SK-N-SH (cell line): Measurements from ENCODE around the gene PIK3IP1. TPM values are rescaled to one million over a fixed set of nuclear protein-coding genes. Genes with fewer than 3 reads are reported as not detected.

Source experiments
- CTCF ChIA-PET: fragments of 300-600, 350-600 bp; formaldehyde crosslinking; extraction: SDS; loops from one replicate; lab custom pipeline; 2021; lab: Yijun Ruan, JAX
- POLR2A ChIA-PET: fragments of 350-600 bp; sonication (Branson Sonifier 250); formaldehyde crosslinking; extraction: SDS; loops from one replicate; lab custom pipeline; 2020; ENCODE audit warnings: antibody characterized with exemption, inconsistent platforms; lab: Yijun Ruan, JAX
- DNase-seq: peaks from one replicate; pipeline ENCODE4 v3.0.0; 2012
- H2AFZ ChIP-seq: fragments of 200-600 bp; sonication (generic); 2 replicates; pipeline ENCODE4 v1.8.1; 2016; ENCODE audit warnings: antibody characterized with exemption, mild to moderate bottlenecking, low read depth
- H3F3A ChIP-seq: fragments of 200-600 bp; sonication (generic); replicated peaks from 2 replicates; pipeline ENCODE3; 2016; ENCODE audit warnings: antibody characterized with exemption, mild to moderate bottlenecking; ENCODE audit not compliant: insufficient read depth
- H3K27ac ChIP-seq, 2 experiments: fragments of 200-500 bp in 1 of 2; fragments of 200-600 bp in 1 of 2; sonication (Bioruptor generic) in 1 of 2; sonication (generic), shearing (Covaris generic) in 1 of 2; 2 replicates each; pipeline versions ENCODE4 v1.5.1 to v1.6.1; 2014 to 2016; ENCODE audit warnings: low read depth in 2 of 2, inconsistent platforms in 1 of 2, low read length in 1 of 2, mild to moderate bottlenecking in 1 of 2, mixed read lengths in 1 of 2
- H3K27me3 ChIP-seq: fragments of 200-600 bp; sonication (generic), shearing (Covaris generic); 2 replicates; pipeline ENCODE4 v1.6.1; 2016; ENCODE audit warnings: mixed run types; ENCODE audit not compliant: insufficient read depth
- H3K36me3 ChIP-seq, 2 experiments: fragments of 200-500 bp in 1 of 2; fragments of 200-600 bp in 1 of 2; sonication (Bioruptor generic) in 1 of 2; sonication (generic) in 1 of 2; replicated peaks in 1 of 2; 2 replicates each; pipeline versions ENCODE3 to v1.5.1; 2014 to 2016; ENCODE audit warnings: low read length in 1 of 2, mild to moderate bottlenecking in 1 of 2; ENCODE audit not compliant: insufficient read depth in 2 of 2, control insufficient read depth in 1 of 2
- H3K4me1 ChIP-seq, 2 experiments: fragments of 200-500 bp in 1 of 2; fragments of 200-600 bp in 1 of 2; sonication (Bioruptor generic) in 1 of 2; sonication (generic), shearing (Covaris generic) in 1 of 2; 2 replicates each; pipeline versions ENCODE4 v1.5.1 to v1.6.1; 2014 to 2016; ENCODE audit warnings: low read depth in 1 of 2, low read length in 1 of 2, mixed run types in 1 of 2; ENCODE audit not compliant: insufficient read depth in 2 of 2, control insufficient read depth in 1 of 2
- H3K4me2 ChIP-seq: fragments of 200-600 bp; sonication (generic), shearing (Covaris generic); 2 replicates; pipeline ENCODE4 v1.6.1; 2017; ENCODE audit warnings: mixed run types
- H3K4me3 ChIP-seq, 2 experiments: fragments of 200-500 bp in 1 of 2; fragments of 200-600 bp in 1 of 2; sonication (Bioruptor generic) in 1 of 2; sonication (generic), shearing (Covaris generic) in 1 of 2; 2 replicates each; pipeline versions ENCODE4 v1.5.1 to v1.8.1; 2014 to 2016; ENCODE audit warnings: low read depth in 2 of 2, inconsistent platforms in 1 of 2, low read length in 1 of 2, mild to moderate bottlenecking in 1 of 2, mixed read lengths in 1 of 2, moderate library complexity in 1 of 2
- H3K79me2 ChIP-seq: fragments of 200-600 bp; sonication (generic); 2 replicates; pipeline ENCODE4 v1.8.1; 2017; ENCODE audit warnings: mild to moderate bottlenecking; ENCODE audit not compliant: insufficient read depth
- H3K9ac ChIP-seq: fragments of 200-600 bp; sonication (generic); 2 replicates; pipeline ENCODE4 v1.6.1; 2017; ENCODE audit warnings: mixed run types
- H3K9me2 ChIP-seq: fragments of 200-600 bp; sonication (generic); 2 replicates; pipeline ENCODE4 v1.6.1; 2017; ENCODE audit warnings: mixed run types
- H3K9me3 ChIP-seq: fragments of 200-600 bp; sonication (generic); 2 replicates; pipeline ENCODE4 v1.6.1; 2017; ENCODE audit warnings: mixed run types, mild to moderate bottlenecking, moderate library complexity
- H4K20me1 ChIP-seq: fragments of 200-600 bp; sonication (generic); 2 replicates; pipeline ENCODE4 v1.6.1; 2017; ENCODE audit warnings: mild to moderate bottlenecking, mixed run types; ENCODE audit not compliant: insufficient read depth
- ELF1 ChIP-seq: IDR thresholded peaks from 2 replicates; pipeline ENCODE4 v1.4.0; 2012
- EZH2phosphoT487 ChIP-seq: fragments of 200-600 bp; sonication (generic); IDR thresholded peaks from 2 replicates; pipeline ENCODE4 v1.6.1; 2017; ENCODE audit warnings: low read depth, mixed run types, mild to moderate bottlenecking, antibody characterized with exemption, moderate library complexity, borderline replicate concordance
- GABPA ChIP-seq: IDR thresholded peaks from 2 replicates; pipeline ENCODE4 v1.4.0; 2012; ENCODE audit warnings: low read depth, mild to moderate bottlenecking
- MXI1 ChIP-seq: IDR thresholded peaks from 2 replicates; pipeline ENCODE4 v1.6.1; 2012; ENCODE audit warnings: mild to moderate bottlenecking, low read depth, low read length, improper control_type of control experiment
- NFIC ChIP-seq: IDR thresholded peaks from 2 replicates; pipeline ENCODE4 v1.4.0; 2012; ENCODE audit warnings: borderline replicate concordance
- RCOR1 ChIP-seq: fragments of 150-350 bp; IDR thresholded peaks from 2 replicates; pipeline ENCODE4 v1.6.1; 2017; ENCODE audit warnings: antibody characterized with exemption, low read length
- RXRA ChIP-seq: IDR thresholded peaks from 2 replicates; pipeline ENCODE4 v1.4.0; 2012; ENCODE audit warnings: low read depth, mild to moderate bottlenecking, borderline replicate concordance
- SIN3A ChIP-seq: IDR thresholded peaks from 2 replicates; pipeline ENCODE4 v1.6.1; 2012; ENCODE audit warnings: low read depth, mild to moderate bottlenecking, low read length, moderate library complexity, borderline replicate concordance
- SMC3 ChIP-seq: IDR thresholded peaks from 2 replicates; pipeline ENCODE4 v1.6.1; 2012; ENCODE audit warnings: low read depth, low read length, improper control_type of control experiment
- TAF1 ChIP-seq: IDR thresholded peaks from 2 replicates; pipeline ENCODE4 v1.6.1; 2012; ENCODE audit warnings: low read depth, mild to moderate bottlenecking, low read length, moderate library complexity, borderline replicate concordance
- TEAD4 ChIP-seq: IDR thresholded peaks from 2 replicates; pipeline ENCODE4 v1.4.0; 2012; ENCODE audit warnings: mild to moderate bottlenecking, borderline replicate concordance; ENCODE audit not compliant: insufficient read depth
- YY1 ChIP-seq: IDR thresholded peaks from 2 replicates; pipeline ENCODE4 v1.4.0; 2012; ENCODE audit warnings: low read depth, mild to moderate bottlenecking
- WGBS: methylation state at CpG from one replicate; pipeline ENCODE4 v1.1.6; 2017; ENCODE audit warnings: low lambda C conversion rate; 5-methylcytosine and 5-hydroxymethylcytosine counted together
- polyA plus RNA-seq, 3 experiments: library from polyadenylated mRNA; depleted of rRNA; stranded (reverse); fragments of >200 nt; gene quantifications; 2 replicates each; pipeline ENCODE4 v1.2.3, GENCODE V29; 2012
- TF ChIP-seq, protein P1 (sequence below): fragments of 150-350 bp; IDR thresholded peaks from 2 replicates; pipeline ENCODE4 v1.6.1; 2016; ENCODE audit warnings: mild to moderate bottlenecking, low read depth, low read length
- TF ChIP-seq, protein P2 (sequence below): IDR thresholded peaks from 2 replicates; pipeline ENCODE4 v1.6.1; 2012; ENCODE audit warnings: mild to moderate bottlenecking, low read depth, low read length, moderate library complexity
- TF ChIP-seq, protein P3 (sequence below): IDR thresholded peaks from 2 replicates; pipeline ENCODE4 v1.4.0; 2012; ENCODE audit warnings: low read depth, borderline replicate concordance

Gene PIK3IP1
- polyA plus RNA-seq, 1 of the 3 experiments (the other 2 are of a cell fraction), result 8.6 TPM

DNA sequence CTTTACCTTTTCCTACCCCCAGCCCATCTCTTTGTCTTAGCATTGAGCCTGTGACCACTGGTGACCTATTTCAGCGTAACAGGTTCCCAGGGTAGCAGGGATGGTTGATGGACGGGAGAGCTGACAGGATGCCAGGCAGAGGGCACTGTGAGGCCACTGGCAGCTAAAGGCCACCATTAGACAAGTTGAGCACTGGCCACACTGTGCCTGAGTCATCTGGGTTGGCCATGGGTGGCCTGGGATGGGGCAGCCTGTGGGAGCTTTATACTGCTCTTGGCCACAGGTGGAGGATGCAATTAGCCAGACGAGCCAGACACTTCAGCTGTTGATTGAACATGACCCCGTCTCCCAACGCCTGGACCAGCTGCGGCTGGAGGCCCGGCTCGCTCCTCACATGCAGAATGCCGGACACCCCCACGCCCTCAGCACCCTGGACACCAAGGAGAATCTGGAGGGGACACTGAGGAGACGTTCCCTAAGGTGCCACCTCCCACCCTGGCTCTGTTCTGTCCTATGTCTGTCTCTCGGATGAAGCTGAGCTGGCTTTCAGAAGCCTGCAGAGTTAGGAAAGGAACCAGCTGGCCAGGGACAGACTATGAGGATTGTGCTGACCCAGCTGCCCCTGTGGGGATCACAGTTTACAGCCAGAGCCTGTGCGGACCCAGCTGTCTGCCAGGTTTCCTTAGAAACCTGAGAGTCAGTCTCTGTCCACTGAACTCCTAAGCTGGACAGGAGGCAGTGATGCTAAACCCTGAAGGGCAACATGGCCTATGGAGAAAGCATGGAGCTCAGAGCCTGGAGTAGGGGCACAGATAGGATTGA lies 29.8 kb downstream of the PIK3IP1 start:
- no peak for DNase-seq
- Histone ChIP-seq H3K27me3 (no peaks in the 10 kb centered on the region), H3F3A (no peaks in the 10 kb centered on the region), H2AFZ (no peak overlapping the region), H3K36me3 (peaks cover 56 to 65% of the 10 kb centered on the region in 2 experiments), H3K79me2 (peaks cover 32% of the 10 kb centered on the region; the same call in 1 of the 2 replicates), H3K27ac (peak overlapping the region in 1 of 2 experiments; percentile 44; a peak in 1 of 4 replicates), H3K4me2 (no peak overlapping the region), H3K4me1 (peaks cover 0 to 14% of the 10 kb centered on the region in 2 experiments; a peak in 1 of 4 replicates), H3K9ac (no peak overlapping the region), H3K9me3 (no peaks in the 10 kb centered on the region)
- CTCF ChIA-PET, result interaction anchor here (0.9 to 2.8 kb wide), 3 partner anchors 11 to 50 kb away, joined by 3 to 21 read pairs (median 10); partner anchors contain the start of gene LIMK2
- WGBS, result 96% methylated on average over 12 of the region's 13 CpGs
- no peak for TF ChIP-seq SMC3
- TF ChIP-seq TAF1, result no peak
- TF ChIP-seq EZH2phosphoT487, result no peak
- TF ChIP-seq, protein P1, sequence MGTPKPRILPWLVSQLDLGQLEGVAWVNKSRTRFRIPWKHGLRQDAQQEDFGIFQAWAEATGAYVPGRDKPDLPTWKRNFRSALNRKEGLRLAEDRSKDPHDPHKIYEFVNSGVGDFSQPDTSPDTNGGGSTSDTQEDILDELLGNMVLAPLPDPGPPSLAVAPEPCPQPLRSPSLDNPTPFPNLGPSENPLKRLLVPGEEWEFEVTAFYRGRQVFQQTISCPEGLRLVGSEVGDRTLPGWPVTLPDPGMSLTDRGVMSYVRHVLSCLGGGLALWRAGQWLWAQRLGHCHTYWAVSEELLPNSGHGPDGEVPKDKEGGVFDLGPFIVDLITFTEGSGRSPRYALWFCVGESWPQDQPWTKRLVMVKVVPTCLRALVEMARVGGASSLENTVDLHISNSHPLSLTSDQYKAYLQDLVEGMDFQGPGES, result no peak
- TF ChIP-seq, protein P2, sequence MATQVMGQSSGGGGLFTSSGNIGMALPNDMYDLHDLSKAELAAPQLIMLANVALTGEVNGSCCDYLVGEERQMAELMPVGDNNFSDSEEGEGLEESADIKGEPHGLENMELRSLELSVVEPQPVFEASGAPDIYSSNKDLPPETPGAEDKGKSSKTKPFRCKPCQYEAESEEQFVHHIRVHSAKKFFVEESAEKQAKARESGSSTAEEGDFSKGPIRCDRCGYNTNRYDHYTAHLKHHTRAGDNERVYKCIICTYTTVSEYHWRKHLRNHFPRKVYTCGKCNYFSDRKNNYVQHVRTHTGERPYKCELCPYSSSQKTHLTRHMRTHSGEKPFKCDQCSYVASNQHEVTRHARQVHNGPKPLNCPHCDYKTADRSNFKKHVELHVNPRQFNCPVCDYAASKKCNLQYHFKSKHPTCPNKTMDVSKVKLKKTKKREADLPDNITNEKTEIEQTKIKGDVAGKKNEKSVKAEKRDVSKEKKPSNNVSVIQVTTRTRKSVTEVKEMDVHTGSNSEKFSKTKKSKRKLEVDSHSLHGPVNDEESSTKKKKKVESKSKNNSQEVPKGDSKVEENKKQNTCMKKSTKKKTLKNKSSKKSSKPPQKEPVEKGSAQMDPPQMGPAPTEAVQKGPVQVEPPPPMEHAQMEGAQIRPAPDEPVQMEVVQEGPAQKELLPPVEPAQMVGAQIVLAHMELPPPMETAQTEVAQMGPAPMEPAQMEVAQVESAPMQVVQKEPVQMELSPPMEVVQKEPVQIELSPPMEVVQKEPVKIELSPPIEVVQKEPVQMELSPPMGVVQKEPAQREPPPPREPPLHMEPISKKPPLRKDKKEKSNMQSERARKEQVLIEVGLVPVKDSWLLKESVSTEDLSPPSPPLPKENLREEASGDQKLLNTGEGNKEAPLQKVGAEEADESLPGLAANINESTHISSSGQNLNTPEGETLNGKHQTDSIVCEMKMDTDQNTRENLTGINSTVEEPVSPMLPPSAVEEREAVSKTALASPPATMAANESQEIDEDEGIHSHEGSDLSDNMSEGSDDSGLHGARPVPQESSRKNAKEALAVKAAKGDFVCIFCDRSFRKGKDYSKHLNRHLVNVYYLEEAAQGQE, result no peak
- no peak for TF ChIP-seq ELF1
- no peak for TF ChIP-seq GABPA
- no peak for TF ChIP-seq SIN3A
- TF ChIP-seq NFIC, result no peak
- TF ChIP-seq, all 33 proteins: peak for 0
- Histone ChIP-seq H3K4me3 (no peak overlapping the region), H4K20me1 (no peaks in the 10 kb centered on the region), H3K9me2 (no peaks in the 10 kb centered on the region)
- POLR2A ChIA-PET, result no interaction called here

DNA sequence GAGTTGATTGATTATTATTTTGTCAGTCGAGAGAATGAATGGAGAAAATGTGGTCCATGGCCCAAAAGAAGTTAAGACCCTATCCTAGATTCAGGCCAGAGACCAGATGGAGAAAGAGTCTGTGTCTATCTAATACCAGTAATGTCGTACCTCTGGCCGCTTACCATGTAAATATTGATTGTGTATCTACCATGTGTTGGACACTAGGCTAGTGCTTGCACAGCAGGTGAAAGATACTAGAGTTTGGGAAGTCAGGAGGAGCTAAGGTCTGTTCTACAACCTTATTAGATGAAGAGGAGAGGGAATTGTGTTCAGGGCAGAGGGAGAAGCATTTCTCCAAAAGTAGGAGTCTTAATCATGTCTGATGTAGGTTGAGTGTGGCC lies 31.8 kb downstream of the PIK3IP1 start:
- Histone ChIP-seq H3K36me3 (peaks cover 45% of the 10 kb centered on the region in 2 experiments), H2AFZ (no peak overlapping the region), H3K9me3 (no peaks in the 10 kb centered on the region), H3K9ac (no peak overlapping the region), H3K27me3 (no peaks in the 10 kb centered on the region), H3K4me1 (peaks cover 0 to 14% of the 10 kb centered on the region in 2 experiments; a peak in 1 of 4 replicates), H3F3A (no peaks in the 10 kb centered on the region), H3K9me2 (no peaks in the 10 kb centered on the region)
- DNase-seq, result no peak
- POLR2A ChIA-PET, result no interaction called here
- TF ChIP-seq, protein P2, result no peak
- TF ChIP-seq, protein P3, sequence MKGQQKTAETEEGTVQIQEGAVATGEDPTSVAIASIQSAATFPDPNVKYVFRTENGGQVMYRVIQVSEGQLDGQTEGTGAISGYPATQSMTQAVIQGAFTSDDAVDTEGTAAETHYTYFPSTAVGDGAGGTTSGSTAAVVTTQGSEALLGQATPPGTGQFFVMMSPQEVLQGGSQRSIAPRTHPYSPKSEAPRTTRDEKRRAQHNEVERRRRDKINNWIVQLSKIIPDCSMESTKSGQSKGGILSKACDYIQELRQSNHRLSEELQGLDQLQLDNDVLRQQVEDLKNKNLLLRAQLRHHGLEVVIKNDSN, result no peak
- TF ChIP-seq YY1 (no peak), RXRA (no peak), RCOR1 (no peak), TEAD4 (no peak), MXI1 (no peak), SIN3A (no peak)
- TF ChIP-seq, all 33 proteins: peak for 0
- Histone ChIP-seq H3K4me3 (no peak overlapping the region), H3K4me2 (no peak overlapping the region), H3K79me2 (peaks cover 53% of the 10 kb centered on the region), H4K20me1 (no peaks in the 10 kb centered on the region), H3K27ac (no peak overlapping the region)
- WGBS, result 97% methylated on average over 3 of the region's 3 CpGs
- CTCF ChIA-PET, result interaction anchor here (1.4 kb wide), 1 partner anchor 9 kb away, joined by 4 read pairs; no protein-coding TSS in a partner anchor
